ENCODE measurements around the gene MED15.
"Not testable (repeated sequence)": the region's sequence is repeated elsewhere in the genome, so short reads cannot be mapped to it uniquely, and the experiment has no call there.

MED15 gene

DNA sequence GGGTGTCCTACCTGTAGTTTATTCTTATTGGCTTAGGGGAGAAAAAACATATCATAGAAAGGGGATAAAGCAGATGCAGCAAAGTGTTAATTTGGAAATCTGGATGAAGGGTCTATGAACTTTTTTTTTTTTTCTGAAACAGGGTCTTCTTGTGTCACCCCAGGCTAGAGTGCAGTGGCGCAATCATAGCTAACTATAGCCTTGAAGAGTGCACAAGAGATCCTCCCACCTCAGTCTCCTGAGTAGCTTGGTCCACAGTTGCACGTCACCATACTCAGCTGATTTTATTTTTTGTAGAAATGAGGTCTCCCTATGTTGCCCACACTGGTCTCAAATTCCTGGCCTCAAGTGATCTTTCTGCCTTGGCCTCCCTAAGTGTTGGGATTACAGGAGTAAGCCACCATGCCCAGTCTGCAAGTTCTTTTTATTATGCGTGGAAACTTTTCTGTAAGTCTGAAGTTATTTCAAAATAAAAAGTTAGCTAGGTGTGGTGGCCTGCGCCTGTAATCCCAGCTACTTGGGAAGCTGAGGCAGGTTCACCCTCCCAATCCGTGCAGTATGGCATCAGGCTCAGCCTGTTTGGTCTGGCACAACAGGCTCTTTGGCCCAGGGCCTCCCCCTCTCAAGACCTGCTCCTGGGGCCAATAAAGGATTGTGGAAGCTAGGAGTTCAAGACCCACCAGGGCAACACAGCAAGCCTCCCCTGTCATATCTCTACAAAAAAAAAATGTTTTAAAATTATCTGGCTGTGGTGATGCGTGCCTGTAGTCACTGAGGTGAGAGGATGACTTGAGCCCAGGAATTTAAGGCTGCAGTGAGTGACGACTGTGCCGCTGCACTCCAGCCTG lies 111.9 kb downstream of the MED15 start:
- DNase-seq (ENCODE audit: low read depth in 1 of 2, low spot score in 1 of 2): no peak

GRCh38 chr22:20619893-20620194 lies 112.4 kb downstream of the MED15 start:
- not testable (repeated sequence) for DNase-seq (ENCODE audit: low read depth in 1 of 2, low spot score in 1 of 2)

DNA sequence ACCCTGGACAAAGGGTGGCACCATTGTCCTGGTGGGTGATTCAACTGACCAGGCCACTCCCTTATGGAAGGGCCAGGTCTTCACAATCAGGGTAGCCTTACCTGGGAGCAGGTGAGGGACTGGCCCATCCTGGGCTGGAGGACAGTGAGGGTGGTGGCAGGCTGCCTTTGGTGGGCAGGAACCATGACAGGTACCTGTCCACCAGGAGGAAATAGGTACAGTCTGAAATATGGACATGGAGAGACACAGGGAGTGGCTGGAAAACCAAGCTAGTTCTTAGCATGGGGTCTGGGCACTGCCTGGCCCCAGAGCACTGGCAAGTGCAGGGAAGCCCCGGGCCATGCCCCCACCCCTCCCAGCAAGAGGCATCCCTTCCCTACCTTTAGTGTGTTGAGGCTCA lies 113.8 kb downstream of the MED15 start:
- no peak for DNase-seq (ENCODE audit: low read depth in 1 of 2, low spot score in 1 of 2)

DNA sequence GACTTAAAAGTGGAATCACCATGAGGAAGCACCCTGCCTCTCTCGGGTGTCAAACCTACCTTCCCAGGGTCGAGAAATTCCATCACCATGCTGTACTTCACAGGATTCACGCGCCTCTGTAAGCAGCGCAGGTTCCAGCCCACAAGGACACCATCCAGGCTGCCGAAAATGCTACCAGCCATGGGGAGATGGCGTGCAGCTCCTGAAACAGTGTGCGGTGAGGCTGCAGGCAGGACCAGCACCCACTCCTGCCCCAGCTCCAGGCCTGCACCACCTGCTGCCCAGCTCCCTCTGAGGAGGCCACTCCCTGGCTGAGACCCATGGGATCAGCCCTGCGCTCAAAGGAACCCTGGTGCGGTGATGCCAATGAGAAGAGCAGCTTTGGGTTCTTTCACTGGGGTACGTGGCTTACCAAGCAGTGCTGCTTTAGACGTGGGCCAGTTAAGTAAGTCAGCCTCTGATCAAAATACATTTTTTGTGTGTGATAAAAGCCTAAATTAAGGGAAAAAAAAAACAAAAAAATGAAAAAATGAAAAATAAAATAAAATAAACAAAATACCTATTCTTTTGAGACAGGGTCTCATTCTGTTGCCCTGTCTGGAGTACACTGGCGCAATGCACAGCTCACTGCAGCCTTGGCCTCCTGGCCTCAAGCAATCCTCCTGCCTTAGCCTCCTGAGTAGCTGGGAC lies 115.4 kb downstream of the MED15 start:
- DNase-seq (ENCODE audit: low read depth in 1 of 2, low spot score in 1 of 2): no peak

GRCh38 chr22:20624161-20624616 lies 116.8 kb downstream of the MED15 start:
- no peak for DNase-seq (ENCODE audit: low read depth in 1 of 2, low spot score in 1 of 2)

DNA sequence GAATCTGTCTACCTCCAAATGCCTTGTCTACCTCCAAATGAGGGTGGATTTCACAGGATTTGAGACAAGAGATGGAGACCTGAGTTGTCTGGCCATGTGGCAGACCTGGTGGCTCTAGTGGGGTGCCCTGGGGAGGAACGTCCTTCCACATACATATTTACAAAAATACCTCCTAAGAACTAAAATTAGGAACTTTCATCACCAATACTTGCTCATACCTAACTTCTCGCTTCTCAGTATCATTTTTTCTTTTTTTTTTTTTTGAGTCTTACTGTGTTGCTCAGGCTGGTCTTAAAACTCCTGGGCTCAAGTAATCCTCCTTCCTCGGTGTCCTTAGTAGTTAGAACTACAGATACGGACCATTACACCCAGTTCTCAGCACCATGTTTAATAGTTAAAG lies 117.9 kb downstream of the MED15 start:
- no peak for DNase-seq (ENCODE audit: low read depth in 1 of 2, low spot score in 1 of 2)

- DNase-seq (ENCODE audit: low read depth in 1 of 2, low spot score in 1 of 2): no peak
These were observed 119.4 kb downstream of the MED15 start for GRCh38 chr22:20626811-20627210.

- DNase-seq (ENCODE audit: low read depth in 1 of 2, low spot score in 1 of 2): no peak
These were observed 120.0 kb downstream of the MED15 start for GRCh38 chr22:20627432-20627831.

DNA sequence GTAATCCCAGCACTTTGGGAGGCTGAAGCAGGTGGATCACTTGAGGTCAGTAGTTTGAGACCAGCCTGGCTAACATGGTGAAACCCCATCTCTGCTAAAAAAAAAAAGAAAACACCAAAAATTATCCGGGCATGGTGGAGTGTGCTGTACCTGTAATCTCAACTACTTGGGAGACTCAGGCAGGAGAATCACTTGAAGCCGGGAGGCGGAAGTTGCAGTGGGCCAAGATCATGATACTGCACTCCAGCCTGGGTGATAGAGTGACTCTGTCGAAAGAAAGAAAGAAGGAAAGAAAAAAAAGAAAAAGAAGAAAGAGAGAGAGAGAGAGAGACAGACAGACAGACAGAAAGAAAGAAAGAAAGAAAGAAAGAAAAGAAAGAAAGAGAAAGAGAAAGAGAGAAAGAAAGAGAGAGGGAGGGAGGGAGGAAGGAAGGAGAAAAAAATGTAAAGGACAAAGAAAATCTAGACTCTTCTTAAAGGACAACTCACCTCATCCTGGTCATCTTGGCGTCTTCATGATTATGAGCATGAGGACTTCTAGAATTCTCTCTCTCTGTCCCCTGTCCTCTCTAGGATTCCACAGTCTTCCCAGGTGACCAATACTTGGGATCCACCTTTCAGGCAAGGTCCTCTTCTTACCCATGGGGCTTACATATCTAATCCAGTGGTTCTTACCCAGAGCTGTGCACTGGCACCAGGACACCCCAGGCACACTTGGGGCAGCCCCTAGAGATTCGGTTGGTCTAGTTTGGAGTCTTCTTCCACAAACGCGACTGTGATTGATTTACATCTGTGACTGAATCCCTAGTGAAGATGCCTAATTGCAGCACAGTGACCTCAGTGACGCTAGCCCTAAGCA lies 120.9 kb downstream of the MED15 start:
- no peak for DNase-seq (ENCODE audit: low read depth in 1 of 2, low spot score in 1 of 2)

GRCh38 chr22:20629401-20629800 lies 122.0 kb downstream of the MED15 start:
- DNase-seq (ENCODE audit: low read depth in 1 of 2, low spot score in 1 of 2): no peak

DNA sequence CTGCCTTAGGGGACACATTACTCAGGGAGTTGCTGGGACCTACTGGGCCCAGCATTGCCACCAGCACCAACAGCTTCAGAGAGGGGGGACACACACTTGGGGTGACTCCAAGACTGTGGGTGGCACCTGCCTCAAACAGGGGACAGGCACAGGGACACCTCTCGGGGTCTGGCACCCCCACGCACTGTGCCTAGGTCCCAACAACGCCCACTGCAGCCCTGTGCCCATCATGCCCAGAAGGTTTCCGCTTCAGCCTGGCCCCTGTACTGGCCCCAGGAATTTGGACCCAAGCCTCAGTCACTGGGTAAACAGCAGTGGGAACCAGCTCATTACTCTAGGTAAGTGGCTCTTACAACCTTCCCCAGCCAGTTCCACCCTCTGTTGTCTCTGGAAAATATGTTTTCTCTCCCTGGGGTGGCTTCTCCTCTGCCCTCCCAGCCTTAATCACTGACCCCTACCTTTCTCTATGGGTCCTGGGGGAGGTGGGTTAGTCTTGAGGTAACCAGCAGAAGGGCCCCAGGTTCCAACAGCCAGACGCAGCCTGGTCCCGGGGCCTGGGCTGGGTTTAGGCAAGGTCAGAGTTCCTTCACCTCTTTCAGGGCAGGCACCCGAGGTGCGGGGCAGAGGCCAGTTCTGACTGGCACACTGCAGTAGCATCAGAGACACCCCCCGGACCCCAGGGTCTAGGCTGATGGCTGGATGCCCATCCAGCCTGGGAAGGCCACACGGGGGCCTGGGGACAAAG lies 123.6 kb downstream of the MED15 start:
- no peak for DNase-seq (ENCODE audit: low read depth in 1 of 2, low spot score in 1 of 2)

DNA sequence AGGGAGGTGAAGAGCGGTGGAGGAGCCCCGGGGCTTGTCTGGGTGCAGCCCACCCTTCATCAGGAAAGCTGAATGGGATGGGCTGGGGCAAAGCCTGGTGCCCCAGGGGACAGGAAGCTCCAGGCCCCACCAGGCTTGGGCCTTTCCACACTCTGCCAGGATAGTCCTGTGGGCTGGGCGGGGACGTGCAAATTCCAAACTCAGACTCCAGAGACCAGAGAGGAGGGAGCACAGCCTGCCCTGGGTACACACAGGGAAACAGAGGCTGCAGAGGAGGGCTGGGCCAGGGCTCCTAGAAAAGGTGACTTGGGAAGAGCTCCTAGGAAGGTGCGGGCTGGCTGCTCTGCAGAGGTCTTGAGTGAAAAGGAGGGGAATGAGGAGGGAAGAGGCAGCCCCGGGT lies 124.7 kb downstream of the MED15 start:
- no peak for DNase-seq (ENCODE audit: low read depth in 1 of 2, low spot score in 1 of 2)

- no peak for DNase-seq (ENCODE audit: low read depth in 1 of 2, low spot score in 1 of 2)
These were observed 125.1 kb downstream of the MED15 start for GRCh38 chr22:20632518-20632917.

- no peak for DNase-seq (ENCODE audit: low read depth in 1 of 2, low spot score in 1 of 2)
These were observed 127.3 kb downstream of the MED15 start for GRCh38 chr22:20634560-20635226.

DNA sequence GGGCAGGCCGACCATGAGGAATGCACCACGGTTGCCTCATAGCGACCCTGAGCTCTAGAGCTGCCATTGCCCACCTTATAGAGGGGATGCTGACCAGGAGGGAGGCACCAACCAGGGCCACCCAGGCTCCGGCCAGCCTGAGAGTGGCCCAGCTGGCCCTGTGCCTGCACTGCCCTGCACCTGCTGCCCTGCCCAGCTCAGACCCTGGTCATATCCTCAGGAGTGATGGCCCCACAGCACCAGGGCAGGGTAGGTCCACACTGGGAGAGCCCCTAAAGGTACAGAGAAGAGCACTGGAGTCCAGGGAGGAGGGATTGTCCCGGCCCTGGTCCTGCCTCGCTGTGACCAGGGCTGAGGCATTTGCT lies 127.8 kb downstream of the MED15 start:
- DNase-seq (ENCODE audit: low read depth in 1 of 2, low spot score in 1 of 2): no peak

DNA sequence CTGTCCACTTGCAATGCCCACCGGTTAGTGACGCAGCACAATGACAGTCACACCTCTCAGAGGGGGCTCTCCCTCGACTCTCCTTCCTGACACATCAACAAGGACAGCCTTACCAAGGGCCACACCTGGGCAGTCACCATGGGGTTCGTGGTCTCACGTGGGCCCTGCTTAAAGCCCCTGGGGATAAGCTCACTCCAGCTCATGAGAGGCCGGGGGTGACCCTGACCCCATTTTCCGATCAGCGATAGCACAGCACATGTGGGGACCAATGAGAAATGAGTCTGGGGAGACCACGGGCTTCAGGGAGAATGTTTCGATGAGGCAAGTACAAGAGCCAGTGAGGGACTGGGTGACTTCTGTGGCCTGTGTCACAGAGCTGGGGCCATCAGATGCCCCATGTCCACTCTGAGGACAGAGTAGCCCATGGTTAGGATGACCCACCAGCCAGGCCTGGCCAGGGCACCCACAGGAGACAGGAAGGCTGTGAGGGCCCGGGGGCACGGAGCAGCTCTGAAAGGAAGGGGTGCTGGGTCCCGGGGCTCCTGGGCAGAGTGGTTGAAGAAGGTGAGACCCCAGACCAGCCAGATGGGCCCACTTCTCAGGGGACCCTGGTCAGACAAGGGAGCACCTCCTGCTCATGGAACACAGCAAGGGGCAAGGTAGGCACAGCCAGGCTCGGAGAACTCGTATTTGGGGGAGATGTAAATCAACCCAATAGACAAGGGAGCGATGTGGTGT lies 128.8 kb downstream of the MED15 start:
- DNase-seq (ENCODE audit: low read depth in 1 of 2, low spot score in 1 of 2): no peak

- no peak for DNase-seq (ENCODE audit: low read depth in 1 of 2, low spot score in 1 of 2)
These were observed 129.5 kb downstream of the MED15 start for GRCh38 chr22:20636945-20637344.
